CD4-positive, CD25-positive, alpha-beta regulatory T cell (primary cell): Measurements from ENCODE around the gene RANGRF. TPM values are rescaled to one million over a fixed set of nuclear protein-coding genes. Genes with fewer than 3 reads are reported as not detected.
A peak's percentile ranks its signal among the peaks of the same experiment; 100 is the strongest.

Experiments
- ATAC-seq, 2 donors: fragments of 150-1000 bp; cut with Tn5 transposase; one replicate each; pipeline ENCODE4 v1.10.0; 2021; ENCODE audit warnings: low read depth in 2 of 2, moderate number of reproducible peaks in 2 of 2, moderate library complexity in 1 of 2
- DNase-seq, 3 donors: peaks; one replicate each; pipeline versions ENCODE4 v3.0.0 to v3.0.0-alpha.2; 2012 to 2022; ENCODE audit warnings: mixed read lengths in 1 of 3
- H3K27ac ChIP-seq: one replicate; pipeline ENCODE4 v1.7.0; 2013; ENCODE audit warnings: mild to moderate bottlenecking, low read length; ENCODE audit not compliant: insufficient read depth, poor library complexity, severe bottlenecking
- H3K27me3 ChIP-seq: one replicate; pipeline ENCODE4 v1.7.0; 2013; ENCODE audit warnings: low read length; ENCODE audit not compliant: control insufficient read depth, insufficient read depth
- H3K36me3 ChIP-seq: one replicate; pipeline ENCODE4 v1.7.0; 2013; ENCODE audit warnings: mild to moderate bottlenecking, low read length, moderate library complexity; ENCODE audit not compliant: control insufficient read depth, insufficient read depth
- H3K4me1 ChIP-seq: 2 replicates; pipeline ENCODE4 v1.7.0; 2013; ENCODE audit warnings: mild to moderate bottlenecking, low read length; ENCODE audit not compliant: insufficient read depth, control insufficient read depth, poor library complexity, severe bottlenecking
- H3K4me3 ChIP-seq: one replicate; pipeline ENCODE4 v1.7.0; 2013; ENCODE audit warnings: low read depth, mild to moderate bottlenecking, low read length, moderate library complexity
- H3K9me3 ChIP-seq, 2 experiments: 1 replicate in 1 of 2; 2 replicates in 1 of 2; pipeline ENCODE4 v1.7.0; 2013; ENCODE audit warnings: low read length in 2 of 2, mild to moderate bottlenecking in 1 of 2, moderate library complexity in 1 of 2; ENCODE audit not compliant: control insufficient read depth in 2 of 2
- H3K27ac Mint-ChIP-seq, 3 donors: one replicate each; pipeline ENCODE4 v1.8.0; 2020 to 2022; ENCODE audit warnings: mild to moderate bottlenecking in 3 of 3, mixed read lengths in 3 of 3, moderate library complexity in 2 of 3
- H3K27me3 Mint-ChIP-seq: one replicate; pipeline ENCODE4 v1.8.0; 2022; ENCODE audit warnings: mild to moderate bottlenecking, mixed read lengths
- H3K36me3 Mint-ChIP-seq: one replicate; pipeline ENCODE4 v1.8.0; 2020; ENCODE audit warnings: mixed read lengths
- H3K4me1 Mint-ChIP-seq, 4 donors: one replicate each; pipeline ENCODE4 v1.8.0; 2020 to 2022; ENCODE audit warnings: mixed read lengths in 4 of 4, mild to moderate bottlenecking in 1 of 4
- H3K4me3 Mint-ChIP-seq, 4 donors: one replicate each; pipeline ENCODE4 v1.8.0; 2020 to 2022; ENCODE audit warnings: mild to moderate bottlenecking in 4 of 4, mixed read lengths in 4 of 4, moderate library complexity in 3 of 4
- H3K9me3 Mint-ChIP-seq, 7 donors: one replicate each; pipeline ENCODE4 v1.8.0; 2020 to 2022; ENCODE audit warnings: mixed read lengths in 7 of 7, mild to moderate bottlenecking in 3 of 7, moderate library complexity in 2 of 7
- polyA plus RNA-seq, 4 donors: library from polyadenylated mRNA; unstranded; fragments of 300-500 nt; fragmentation: Illumina TruSeq; gene quantifications; one replicate each; pipeline ENCODE4 v1.2.3, GENCODE V29; 2021
- total RNA-seq: library from RNA; stranded (reverse); gene quantifications from one replicate; pipeline ENCODE4 v1.2.3, GENCODE V29; 2022

The RANGRF gene
- total and polyA plus RNA-seq, 5 donors from 2014 or later: 40.0 to 131 (median 91.7) TPM

GRCh38 chr17:8320262-8320661, 31.8 kb downstream of the RANGRF start:
- no peaks in the 10 kb centered on the region for H3K4me1 ChIP-seq
- no peaks in the 10 kb centered on the region for H3K9me3 ChIP-seq
- DNase-seq (no peak), ATAC-seq (no peak)
- Mint-ChIP-seq H3K27ac (peak overlapping the region in 1 of 3 donors; percentile 83), H3K4me1 (peaks cover 0 to 4% (median 0%) of the 10 kb centered on the region in 4 donors), H3K27me3 (peaks cover 28% of the 10 kb centered on the region), H3K9me3 (peaks cover 0 to 2% (median 0%) of the 10 kb centered on the region in 7 donors), H3K36me3 (no peaks in the 10 kb centered on the region), H3K4me3 (no peak overlapping the region)
- H3K36me3 ChIP-seq: no peaks in the 10 kb centered on the region
- H3K27me3 ChIP-seq: peaks cover 3% of the 10 kb centered on the region
- H3K4me3 ChIP-seq: no peak overlapping the region
- H3K27ac ChIP-seq: no peak overlapping the region

GRCh38 chr17:8320990-8321389, 32.5 kb downstream of the RANGRF start:
- no peaks in the 10 kb centered on the region for H3K9me3 ChIP-seq
- no peak overlapping the region for H3K27ac ChIP-seq
- Mint-ChIP-seq H3K36me3 (no peaks in the 10 kb centered on the region), H3K4me1 (peaks cover 0 to 8% (median 3%) of the 10 kb centered on the region in 4 donors), H3K9me3 (peaks cover 0 to 2% (median 0%) of the 10 kb centered on the region in 7 donors), H3K27ac (no peak overlapping the region), H3K4me3 (no peak overlapping the region), H3K27me3 (peaks cover 35% of the 10 kb centered on the region)
- H3K36me3 ChIP-seq: no peaks in the 10 kb centered on the region
- DNase-seq (no peak), ATAC-seq (no peak)
- peaks cover 8% of the 10 kb centered on the region for H3K27me3 ChIP-seq
- H3K4me1 ChIP-seq: no peaks in the 10 kb centered on the region
- no peak overlapping the region for H3K4me3 ChIP-seq

- Mint-ChIP-seq H3K9me3 (peaks cover 0 to 2% (median 0%) of the 10 kb centered on the region in 7 donors), H3K27ac (no peak overlapping the region), H3K4me1 (peaks cover 0 to 16% (median 6%) of the 10 kb centered on the region in 4 donors), H3K27me3 (peaks cover 35% of the 10 kb centered on the region), H3K4me3 (no peak overlapping the region), H3K36me3 (no peaks in the 10 kb centered on the region)
- DNase-seq (no peak), ATAC-seq (no peak)
- Histone ChIP-seq H3K27ac (no peak overlapping the region), H3K4me1 (peaks cover 10% of the 10 kb centered on the region), H3K36me3 (no peaks in the 10 kb centered on the region), H3K4me3 (no peak overlapping the region), H3K27me3 (peaks cover 8% of the 10 kb centered on the region), H3K9me3 (no peaks in the 10 kb centered on the region)
Observed at GRCh38 chr17:8322061-8322460, 33.6 kb downstream of the RANGRF start.

- H3K9me3 Mint-ChIP-seq: peaks cover 0 to 2% (median 0%) of the 10 kb centered on the region in 7 donors
- peaks cover 0 to 16% (median 6%) of the 10 kb centered on the region in 4 donors for H3K4me1 Mint-ChIP-seq
- H3K4me3 Mint-ChIP-seq: no peak overlapping the region
- H3K9me3 ChIP-seq: no peaks in the 10 kb centered on the region
- no peaks in the 10 kb centered on the region for H3K36me3 ChIP-seq
- no peak overlapping the region for H3K27ac ChIP-seq
- H3K27ac Mint-ChIP-seq: peak overlapping the region in 1 of 3 donors; percentile 31
- DNase-seq (no peak), ATAC-seq (no peak)
- H3K4me1 ChIP-seq: peaks cover 14% of the 10 kb centered on the region
- H3K27me3 Mint-ChIP-seq: peaks cover 55% of the 10 kb centered on the region
- H3K27me3 ChIP-seq: peaks cover 16% of the 10 kb centered on the region
- H3K36me3 Mint-ChIP-seq: no peaks in the 10 kb centered on the region
- H3K4me3 ChIP-seq: no peak overlapping the region
Observed at GRCh38 chr17:8324132-8324531, 35.7 kb downstream of the RANGRF start.

GRCh38 chr17:8324923-8325322, 36.5 kb downstream of the RANGRF start:
- H3K27me3 Mint-ChIP-seq: peaks cover 53% of the 10 kb centered on the region
- Histone ChIP-seq H3K4me1 (peaks cover 14% of the 10 kb centered on the region), H3K36me3 (no peaks in the 10 kb centered on the region)

GRCh38 chr17:8326511-8327302, 38.2 kb downstream of the RANGRF start:
- H3K27ac Mint-ChIP-seq: peak overlapping the region in 1 of 3 donors; percentile 20
- H3K4me1 Mint-ChIP-seq: peaks cover 0 to 16% (median 6%) of the 10 kb centered on the region in 4 donors
- peaks cover 56% of the 10 kb centered on the region for H3K27me3 Mint-ChIP-seq
- peak; percentile 37 to 44 for ATAC-seq
- H3K9me3 Mint-ChIP-seq: peaks cover 0 to 2% (median 0%) of the 10 kb centered on the region in 7 donors
- Histone ChIP-seq H3K36me3 (no peaks in the 10 kb centered on the region), H3K4me1 (peaks cover 14% of the 10 kb centered on the region), H3K4me3 (peak overlapping the region; percentile 32), H3K27me3 (peaks cover 16% of the 10 kb centered on the region), H3K9me3 (no peaks in the 10 kb centered on the region), H3K27ac (no peak overlapping the region)
- H3K36me3 Mint-ChIP-seq: no peaks in the 10 kb centered on the region
- H3K4me3 Mint-ChIP-seq: peak overlapping the region in 2 of 4 donors; percentile 72 to 81
- peak in 2 of 3 donors; percentile 10 to 33 for DNase-seq

More at GRCh38 chr17:8324923-8325322, 36.5 kb downstream of the RANGRF start:
- ATAC-seq (no peak), DNase-seq (no peak)
- Histone ChIP-seq H3K27me3 (peaks cover 16% of the 10 kb centered on the region), H3K4me3 (no peak overlapping the region), H3K9me3 (no peaks in the 10 kb centered on the region), H3K27ac (no peak overlapping the region)
- Mint-ChIP-seq H3K9me3 (peaks cover 0 to 2% (median 0%) of the 10 kb centered on the region in 7 donors), H3K4me3 (no peak overlapping the region), H3K36me3 (no peaks in the 10 kb centered on the region), H3K27ac (no peak overlapping the region), H3K4me1 (peaks cover 0 to 16% (median 6%) of the 10 kb centered on the region in 4 donors)

GRCh38 chr17:8327303-8327649, 38.8 kb downstream of the RANGRF start:
- H3K4me1 Mint-ChIP-seq: peaks cover 0 to 16% (median 6%) of the 10 kb centered on the region in 4 donors
- H3K4me3 Mint-ChIP-seq: peak overlapping the region in 2 of 4 donors; percentile 36 to 64
- H3K27me3 ChIP-seq: peaks cover 16% of the 10 kb centered on the region
- peaks cover 0 to 2% (median 0%) of the 10 kb centered on the region in 7 donors for H3K9me3 Mint-ChIP-seq
- H3K36me3 Mint-ChIP-seq: no peaks in the 10 kb centered on the region
- no peak overlapping the region for H3K27ac Mint-ChIP-seq
- no peaks in the 10 kb centered on the region for H3K9me3 ChIP-seq
- H3K36me3 ChIP-seq: no peaks in the 10 kb centered on the region
- H3K27me3 Mint-ChIP-seq: peaks cover 56% of the 10 kb centered on the region
- peaks cover 14% of the 10 kb centered on the region for H3K4me1 ChIP-seq
- H3K27ac ChIP-seq: no peak overlapping the region
- H3K4me3 ChIP-seq: no peak overlapping the region
- ATAC-seq: no peak
- no peak for DNase-seq
